CD4-positive, alpha-beta T cell treated with Interleukin-4 for 4 hours (primary cell): ENCODE measurements around the gene TAS2R16.
"Not testable (repeated sequence)": the region's sequence is repeated elsewhere in the genome, so short reads cannot be mapped to it uniquely, and the experiment has no call there.

Experiments used
- DNase-seq: peaks from one replicate; pipeline ENCODE4 v3.0.0-alpha.2; 2020

The TAS2R16 gene

DNA sequence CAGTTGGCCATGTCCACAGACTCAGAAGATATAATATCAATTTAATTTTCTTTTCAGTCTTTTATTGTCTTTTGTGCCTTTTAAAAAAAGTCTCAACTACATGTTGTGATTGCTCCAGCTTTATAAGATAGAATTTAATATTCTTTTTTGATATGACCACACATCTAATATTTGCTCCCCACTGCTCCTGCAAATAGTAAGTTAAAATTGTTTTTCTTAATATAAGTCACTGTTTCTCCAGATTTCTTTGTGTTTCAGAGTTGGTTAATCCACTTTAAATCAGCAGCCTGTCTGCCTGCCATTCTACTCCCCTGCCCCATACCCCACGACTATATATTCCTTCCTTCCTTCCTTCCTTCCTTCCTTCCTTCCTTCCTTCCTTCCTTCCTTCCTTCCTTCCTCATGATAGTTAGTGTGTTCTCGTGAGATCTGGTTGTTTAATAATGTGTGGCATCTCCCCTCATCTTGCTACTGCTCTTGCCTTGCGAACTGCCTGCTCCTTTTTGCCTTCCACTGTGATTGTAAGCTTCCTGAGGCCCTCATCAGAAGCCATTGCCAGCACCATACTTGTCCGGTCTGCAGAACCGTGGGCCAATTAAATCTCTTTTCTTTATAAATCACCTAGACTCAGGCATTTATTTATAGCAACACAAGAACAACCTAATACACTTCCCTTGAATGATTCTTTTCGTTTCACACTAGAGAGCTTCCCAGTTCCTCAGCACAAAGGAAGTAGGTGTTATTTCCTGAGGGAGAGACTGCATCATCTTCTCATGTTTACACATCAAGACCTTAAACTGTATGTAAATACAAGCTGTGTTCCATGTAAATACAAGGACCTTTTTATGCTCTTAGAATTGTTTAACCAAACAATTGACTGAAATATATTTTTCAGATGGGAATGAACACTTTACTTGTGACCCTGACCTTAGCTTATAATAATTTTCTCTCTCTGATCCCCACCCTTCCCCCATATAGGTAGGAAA lies 24.5 kb downstream of the TAS2R16 start:
- no peak for DNase-seq

DNA sequence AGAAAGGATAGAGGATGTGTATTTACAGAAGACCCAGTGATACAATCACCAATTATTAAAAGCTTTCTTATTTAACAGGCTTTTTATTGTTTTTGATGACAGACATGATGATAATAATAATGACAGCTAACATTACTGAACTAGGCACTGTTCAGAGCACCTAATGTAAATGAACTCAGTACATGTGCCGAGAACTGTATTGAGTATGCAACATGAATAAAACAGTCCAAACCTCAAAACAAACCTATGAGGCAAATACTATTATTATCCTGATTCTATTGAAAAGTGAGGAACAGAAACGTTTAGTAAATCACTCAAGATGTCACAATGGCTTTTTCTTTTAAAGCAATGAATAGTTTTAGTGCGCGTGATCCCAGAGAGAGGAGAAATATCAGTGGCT lies 27.1 kb downstream of the TAS2R16 start:
- DNase-seq, result no peak

GRCh38 chr7:122965306-122965705 lies 30.2 kb downstream of the TAS2R16 start:
- DNase-seq, result no peak

DNA sequence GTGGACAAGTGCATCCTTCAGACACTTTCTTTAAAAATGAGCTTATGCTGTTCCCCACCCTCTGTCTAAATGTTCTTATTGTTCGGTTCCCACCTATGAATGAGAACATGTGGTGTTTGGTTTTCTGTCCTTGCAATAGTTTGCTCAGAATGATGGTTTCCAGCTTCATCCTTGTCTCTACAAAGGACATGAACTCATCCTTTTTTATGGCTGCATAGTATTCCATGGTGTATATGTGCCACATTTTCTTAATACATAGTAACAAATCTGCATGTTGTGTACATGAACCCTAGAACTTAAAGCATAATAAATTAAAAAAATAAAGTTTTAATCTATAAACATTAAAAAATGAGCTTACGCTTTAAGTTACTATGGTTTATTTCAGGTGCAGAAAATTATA lies 41.8 kb downstream of the TAS2R16 start:
- not testable (repeated sequence) for DNase-seq

DNA sequence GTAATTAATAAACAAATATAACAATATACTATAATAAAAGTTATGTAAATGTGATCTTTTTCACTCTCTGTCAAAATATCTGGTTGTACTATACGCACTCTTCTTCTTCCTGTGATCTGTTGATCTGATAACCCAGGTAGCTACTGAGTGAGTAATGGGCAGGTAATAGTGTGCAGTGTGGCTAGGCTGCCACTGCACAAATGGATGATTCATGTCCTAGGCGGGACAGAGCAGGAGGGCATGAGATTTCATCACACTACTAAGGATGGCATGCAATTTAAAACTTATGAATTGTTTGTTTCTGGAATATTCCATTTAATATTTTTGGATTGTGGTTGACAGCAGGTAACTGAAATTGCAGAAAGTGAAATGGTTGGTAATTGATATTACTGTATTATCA lies 44.5 kb downstream of the TAS2R16 start:
- DNase-seq, result no peak

GRCh38 chr7:122949186-122949585 lies 46.3 kb downstream of the TAS2R16 start:
- no peak for DNase-seq
